Rectal smooth muscle tissue (tissue), 1 donor: ENCODE measurements around the gene SOCS1.

Experiments used
- H3K27ac ChIP-seq: one replicate; pipeline ENCODE4 v1.7.0; 2013; ENCODE audit warnings: low read depth, low read length, inconsistent platforms
- H3K27me3 ChIP-seq: one replicate; pipeline ENCODE4 v1.7.0; 2013; ENCODE audit warnings: low read length; ENCODE audit not compliant: control insufficient read depth, insufficient read depth
- H3K36me3 ChIP-seq: one replicate; pipeline ENCODE4 v1.7.0; 2013; ENCODE audit warnings: low read length; ENCODE audit not compliant: control insufficient read depth, insufficient read depth
- H3K4me1 ChIP-seq: one replicate; pipeline ENCODE4 v1.7.0; 2013; ENCODE audit warnings: low read length; ENCODE audit not compliant: control insufficient read depth, insufficient read depth
- H3K4me3 ChIP-seq: one replicate; pipeline ENCODE4 v1.7.0; 2013; ENCODE audit warnings: low read length
- H3K9ac ChIP-seq: one replicate; pipeline ENCODE4 v1.7.0; 2013; ENCODE audit warnings: low read length

SOCS1 gene

GRCh38 chr16:11204513-11205047 lies 51.4 kb downstream of the SOCS1 start:
- no peaks in the 10 kb centered on the region for H3K4me1 ChIP-seq
- H3K27ac ChIP-seq, result no peak overlapping the region
- no peaks in the 10 kb centered on the region for H3K36me3 ChIP-seq
- H3K4me3 ChIP-seq, result no peak overlapping the region
- H3K27me3 ChIP-seq, result no peaks in the 10 kb centered on the region
- H3K9ac ChIP-seq, result no peak overlapping the region
